ENCODE data around the gene ZNF292.
A peak's percentile ranks its signal among the peaks of the same experiment; 100 is the strongest.

ZNF292 gene

DNA sequence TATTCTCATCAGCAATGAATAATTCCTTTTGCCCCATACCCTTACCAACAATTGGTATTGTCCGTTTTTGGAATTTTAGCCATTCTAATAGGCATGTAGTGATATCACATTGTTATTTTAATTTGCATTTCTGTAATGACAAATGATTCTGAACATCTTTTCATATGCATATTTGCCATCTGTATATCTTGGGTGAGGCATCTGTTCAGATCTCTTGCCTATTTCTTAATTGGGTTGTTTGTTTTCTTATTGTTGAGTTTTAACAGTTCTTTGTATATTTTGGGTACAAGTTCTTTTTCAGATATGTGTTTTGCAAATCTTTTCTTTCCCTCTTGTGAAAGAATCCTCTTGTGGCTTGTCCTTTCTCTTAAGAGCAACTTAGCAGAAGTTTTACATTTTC is 69.6 kb downstream of the ZNF292 start:
- TF ChIP-seq, protein P1, sequence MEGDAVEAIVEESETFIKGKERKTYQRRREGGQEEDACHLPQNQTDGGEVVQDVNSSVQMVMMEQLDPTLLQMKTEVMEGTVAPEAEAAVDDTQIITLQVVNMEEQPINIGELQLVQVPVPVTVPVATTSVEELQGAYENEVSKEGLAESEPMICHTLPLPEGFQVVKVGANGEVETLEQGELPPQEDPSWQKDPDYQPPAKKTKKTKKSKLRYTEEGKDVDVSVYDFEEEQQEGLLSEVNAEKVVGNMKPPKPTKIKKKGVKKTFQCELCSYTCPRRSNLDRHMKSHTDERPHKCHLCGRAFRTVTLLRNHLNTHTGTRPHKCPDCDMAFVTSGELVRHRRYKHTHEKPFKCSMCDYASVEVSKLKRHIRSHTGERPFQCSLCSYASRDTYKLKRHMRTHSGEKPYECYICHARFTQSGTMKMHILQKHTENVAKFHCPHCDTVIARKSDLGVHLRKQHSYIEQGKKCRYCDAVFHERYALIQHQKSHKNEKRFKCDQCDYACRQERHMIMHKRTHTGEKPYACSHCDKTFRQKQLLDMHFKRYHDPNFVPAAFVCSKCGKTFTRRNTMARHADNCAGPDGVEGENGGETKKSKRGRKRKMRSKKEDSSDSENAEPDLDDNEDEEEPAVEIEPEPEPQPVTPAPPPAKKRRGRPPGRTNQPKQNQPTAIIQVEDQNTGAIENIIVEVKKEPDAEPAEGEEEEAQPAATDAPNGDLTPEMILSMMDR (IDR thresholded peaks at IDR 0.05): no peak

DNA sequence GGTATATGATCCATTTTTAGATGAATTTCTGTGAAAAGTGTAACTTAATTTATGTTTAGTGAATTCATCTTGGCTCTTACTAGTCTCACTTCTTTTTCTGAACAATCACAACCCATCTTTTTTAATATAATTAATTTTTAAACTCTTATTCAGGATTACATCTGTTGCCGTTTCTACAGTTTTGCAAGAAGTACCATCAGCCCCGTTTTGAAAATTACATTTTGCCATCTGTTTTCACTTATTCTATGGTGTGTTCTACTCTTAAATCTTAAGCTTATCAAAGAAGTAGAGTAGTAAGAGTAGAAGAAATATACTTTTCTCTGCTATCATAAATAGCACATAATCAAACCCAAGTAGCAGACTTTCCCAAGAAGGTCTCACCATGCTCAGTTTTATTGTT is 70.1 kb downstream of the ZNF292 start:
- TF ChIP-seq, protein P1 (IDR thresholded peaks at IDR 0.05): no peak

DNA sequence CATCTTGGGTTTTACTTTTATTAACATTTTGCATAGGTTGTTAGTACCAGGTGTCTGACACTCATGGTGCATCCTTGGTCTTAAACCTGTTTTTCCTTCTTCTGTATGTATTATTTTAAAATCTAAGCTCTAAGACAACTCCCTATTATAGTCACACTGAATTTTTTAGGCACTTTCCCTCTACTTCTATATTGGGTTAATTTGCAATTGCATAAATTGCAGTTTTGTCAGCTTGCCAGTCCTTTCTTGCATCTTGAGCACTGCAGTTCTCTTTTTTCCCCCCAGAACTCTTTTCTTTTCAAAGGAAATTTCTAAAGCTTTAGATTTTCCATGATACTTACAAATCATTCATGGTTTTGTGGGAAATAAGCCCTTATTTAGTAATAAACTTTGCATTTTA is 70.6 kb downstream of the ZNF292 start:
- TF ChIP-seq, protein P1 (IDR thresholded peaks at IDR 0.05): no peak

DNA sequence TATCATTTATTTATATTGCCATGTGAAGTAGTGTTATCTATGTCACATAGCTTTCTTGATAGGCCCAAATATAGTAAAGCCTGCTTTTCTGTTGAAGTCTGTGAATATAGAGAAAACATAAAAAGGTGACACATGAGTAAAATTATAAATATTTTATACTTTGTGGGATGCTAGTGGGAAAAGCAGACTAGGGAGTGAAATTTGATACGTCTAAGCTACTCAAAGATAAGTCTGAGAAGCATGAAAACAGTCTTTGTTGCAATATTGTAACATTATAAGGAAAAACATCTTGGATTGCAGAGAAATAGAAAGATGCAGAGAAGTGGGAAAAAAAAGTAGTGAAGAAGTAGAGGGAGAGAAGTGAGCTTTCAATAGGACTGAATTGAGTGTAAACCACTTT is 75.4 kb downstream of the ZNF292 start:
- TF ChIP-seq, protein P1 (IDR thresholded peaks at IDR 0.05): no peak

DNA sequence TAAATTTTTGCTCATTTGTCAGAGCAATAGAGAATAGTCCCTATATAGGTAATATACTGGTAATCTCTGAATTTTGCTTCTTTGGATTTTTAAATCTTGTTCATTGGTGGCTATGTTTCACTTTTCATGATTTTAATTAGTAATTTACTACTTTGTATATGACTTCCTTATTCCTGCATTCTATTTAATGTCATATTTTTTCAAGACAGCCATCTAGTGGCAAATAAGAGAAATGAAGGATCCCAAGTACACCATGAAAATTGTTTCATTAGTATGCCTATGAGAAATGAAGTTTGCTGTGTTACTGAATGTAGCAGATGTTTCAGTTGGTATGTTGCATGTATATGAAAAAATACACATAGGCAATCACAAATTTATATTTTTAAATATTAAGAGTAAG is 82.4 kb downstream of the ZNF292 start:
- TF ChIP-seq, protein P1 (IDR thresholded peaks at IDR 0.05): peak; percentile 37; the same call in 1 of the 2 replicates

DNA sequence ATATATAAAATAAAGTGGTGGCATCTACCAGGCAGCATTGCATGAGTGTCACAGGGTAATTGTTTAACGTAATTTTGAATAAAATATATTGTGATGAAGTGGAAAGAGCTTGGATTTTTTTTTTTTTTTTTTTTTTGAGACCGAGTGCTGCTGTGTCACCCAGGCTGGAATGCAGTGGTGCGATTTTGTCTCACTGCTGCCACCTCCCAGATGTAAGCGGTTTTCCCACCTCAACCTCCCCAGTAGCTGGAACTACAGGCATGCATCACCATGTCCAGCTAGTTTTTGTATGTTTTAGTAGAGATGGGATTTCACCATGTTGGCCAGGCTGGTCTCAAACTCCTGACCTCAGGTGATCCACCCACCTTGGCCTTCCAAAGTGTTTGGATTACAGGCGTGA is 85.9 kb downstream of the ZNF292 start:
- TF ChIP-seq, protein P1 (IDR thresholded peaks at IDR 0.05): no peak

DNA sequence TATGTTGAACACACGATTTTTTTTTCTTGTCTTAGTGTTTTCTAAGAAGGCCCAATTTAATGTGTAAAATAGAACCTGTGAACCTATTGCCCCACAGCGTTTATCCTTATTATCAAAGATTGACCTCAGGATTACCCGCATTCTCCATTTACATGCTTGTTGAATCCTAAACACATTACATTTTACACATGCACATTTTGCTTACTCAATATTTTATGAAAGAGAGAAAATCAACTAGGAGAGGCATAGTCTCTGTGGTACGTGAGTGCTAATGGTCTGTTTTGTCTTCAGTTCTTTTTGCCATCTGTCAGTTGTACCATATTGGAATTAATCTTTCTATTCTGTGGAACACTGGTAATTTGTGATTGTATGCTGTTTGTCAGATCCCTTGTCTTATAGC is 86.9 kb downstream of the ZNF292 start:
- TF ChIP-seq, protein P1 (IDR thresholded peaks at IDR 0.05): no peak

DNA sequence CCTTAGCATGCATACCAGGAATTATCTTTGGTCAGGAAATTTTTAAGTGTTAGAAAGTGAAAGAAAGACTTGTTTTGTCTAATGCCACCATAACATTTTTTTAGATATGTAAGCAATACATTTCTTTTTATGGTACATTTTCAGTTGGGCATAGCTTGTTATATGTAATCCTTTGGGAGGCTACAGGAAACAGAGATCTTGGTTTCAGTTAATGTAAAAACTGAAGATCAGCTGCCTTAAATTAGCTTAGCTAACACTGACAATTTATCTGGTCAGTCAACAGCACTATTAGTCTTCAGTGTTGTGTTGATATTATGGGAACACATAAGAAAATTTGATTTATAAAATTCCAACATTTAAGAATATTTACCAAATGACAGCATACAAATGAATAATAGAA is 88.4 kb downstream of the ZNF292 start:
- TF ChIP-seq, protein P1 (IDR thresholded peaks at IDR 0.05): no peak
